CD4-positive, alpha-beta T cell treated with Interleukin-2 at 100 ng/mL for 4 hours (primary cell): ENCODE measurements around the gene ANK2.

Experiments used
- DNase-seq: peaks from one replicate; pipeline ENCODE4 v3.0.0-alpha.2; 2020; ENCODE audit warnings: low spot score

Gene ANK2

GRCh38 chr4:113398441-113399143 lies 349.1 kb downstream of the ANK2 start:
- no peak for DNase-seq

DNA sequence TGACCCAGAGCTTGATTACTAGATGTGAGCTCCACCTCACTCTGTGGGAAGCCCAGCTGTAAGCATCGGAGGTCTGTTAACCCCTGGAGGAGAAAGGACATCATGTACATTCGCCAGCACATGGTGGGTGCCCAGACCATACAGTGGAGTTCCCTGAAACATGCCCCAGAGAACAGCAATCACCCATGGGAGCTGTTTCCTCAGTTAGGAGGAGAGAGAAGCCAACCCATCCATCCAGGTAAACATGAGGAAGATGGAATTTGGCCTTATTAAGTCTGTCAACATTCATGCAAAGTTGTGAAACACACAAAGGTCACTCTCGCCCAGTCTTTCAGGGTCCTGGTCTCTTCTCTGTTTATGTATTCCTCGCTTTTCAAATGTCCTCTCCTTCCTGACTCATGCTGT lies 354.7 kb downstream of the ANK2 start:
- DNase-seq: no peak

DNA sequence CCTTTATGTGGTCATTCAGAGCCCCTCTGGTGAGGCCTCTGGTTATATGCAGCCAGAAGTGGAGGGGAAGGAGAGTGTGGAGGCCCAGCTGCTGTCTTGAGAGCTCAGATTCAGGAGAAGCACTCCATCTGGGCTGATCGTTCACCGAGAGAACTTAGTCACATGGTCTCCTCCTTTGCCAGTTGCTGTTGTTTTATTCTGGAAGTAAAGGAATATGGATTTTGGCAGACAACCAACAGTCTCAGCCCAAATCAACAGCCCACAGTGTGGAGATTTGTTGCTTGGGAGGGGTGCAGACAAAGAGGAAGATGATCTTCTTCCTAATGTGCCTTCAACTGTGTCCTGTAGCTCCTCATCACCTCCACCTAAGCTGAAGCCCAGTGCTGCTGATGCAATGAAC lies 355.4 kb downstream of the ANK2 start:
- no peak for DNase-seq

DNA sequence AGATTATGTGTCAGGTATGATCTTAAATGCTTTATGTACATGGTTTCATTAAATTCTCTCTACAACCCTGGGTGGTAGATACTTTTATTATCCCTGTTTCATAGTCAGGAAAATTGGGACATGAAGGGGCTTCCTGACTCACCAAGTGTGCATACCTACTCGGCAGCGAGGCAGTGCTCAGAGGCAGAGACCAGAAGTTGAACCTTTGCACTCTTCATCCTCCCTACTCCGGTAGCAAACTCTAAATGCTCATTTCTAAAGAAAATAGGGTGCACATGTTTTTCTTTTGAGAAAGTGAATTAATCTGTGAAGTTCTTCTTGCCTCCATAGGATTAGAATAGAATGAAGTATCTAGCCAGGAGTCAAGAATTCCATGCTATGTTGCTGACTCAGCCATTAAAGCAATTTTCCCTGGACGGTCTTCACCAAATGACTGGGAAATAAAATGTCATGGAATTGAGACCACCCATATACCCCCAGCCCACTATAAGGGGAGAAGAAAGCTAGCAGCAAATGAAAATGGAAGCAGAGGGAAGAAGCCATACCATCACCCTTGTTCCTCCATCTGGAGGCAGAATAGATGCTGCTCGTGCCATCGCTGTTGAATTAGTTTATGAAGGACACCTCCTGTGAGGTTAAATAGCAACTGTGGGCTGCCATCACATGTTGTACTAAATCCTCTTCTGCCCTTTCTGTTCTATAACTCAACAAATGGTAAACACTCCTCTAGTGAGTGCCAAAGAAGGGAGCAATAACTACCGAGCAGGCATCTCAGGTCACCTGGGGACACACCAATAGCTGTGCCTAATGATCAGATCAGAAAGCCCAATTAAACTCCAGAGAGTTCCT lies 356.6 kb downstream of the ANK2 start:
- DNase-seq: no peak

GRCh38 chr4:113406723-113407016 lies 357.2 kb downstream of the ANK2 start:
- no peak for DNase-seq

DNA sequence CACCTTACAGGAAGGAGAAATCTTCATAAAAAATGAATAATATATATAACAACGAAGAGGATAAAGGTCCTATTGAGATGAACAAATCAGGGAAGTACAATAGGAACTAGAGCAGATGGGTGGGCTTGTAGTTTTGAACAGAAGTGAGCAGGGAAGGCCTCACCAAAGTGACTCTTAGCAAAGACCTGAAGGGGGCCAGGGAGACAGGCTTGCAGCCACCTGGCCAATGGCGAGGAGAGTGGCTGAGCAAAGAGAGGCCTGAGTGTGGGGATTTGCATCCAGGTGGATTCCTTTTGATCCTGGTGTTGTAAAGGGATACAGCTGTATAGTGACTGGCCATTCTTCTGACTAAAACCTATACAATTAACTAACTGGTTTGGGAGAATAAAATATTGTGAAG lies 358.0 kb downstream of the ANK2 start:
- no peak for DNase-seq

- no peak for DNase-seq
These were observed 359.7 kb downstream of the ANK2 start for GRCh38 chr4:113409181-113409580.

DNA sequence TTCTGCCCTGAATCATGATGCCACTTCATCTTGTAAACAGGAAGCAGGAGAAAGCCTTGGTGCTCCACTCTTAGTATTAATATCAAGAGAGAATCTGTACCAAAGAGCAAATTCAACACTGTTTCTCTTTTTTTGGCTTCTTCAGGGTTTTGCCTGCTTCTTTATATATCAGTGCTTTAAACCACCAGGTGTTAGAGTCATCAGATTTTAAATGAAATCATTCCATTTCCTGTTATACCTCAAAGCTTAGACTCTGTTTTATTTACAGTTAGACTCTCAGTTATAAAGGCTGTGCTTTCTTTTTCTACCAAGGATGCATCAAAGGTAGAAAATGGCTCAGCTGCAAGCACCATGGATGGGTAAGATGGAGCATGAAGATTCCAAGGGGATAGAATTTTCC lies 361.2 kb downstream of the ANK2 start:
- no peak for DNase-seq

DNA sequence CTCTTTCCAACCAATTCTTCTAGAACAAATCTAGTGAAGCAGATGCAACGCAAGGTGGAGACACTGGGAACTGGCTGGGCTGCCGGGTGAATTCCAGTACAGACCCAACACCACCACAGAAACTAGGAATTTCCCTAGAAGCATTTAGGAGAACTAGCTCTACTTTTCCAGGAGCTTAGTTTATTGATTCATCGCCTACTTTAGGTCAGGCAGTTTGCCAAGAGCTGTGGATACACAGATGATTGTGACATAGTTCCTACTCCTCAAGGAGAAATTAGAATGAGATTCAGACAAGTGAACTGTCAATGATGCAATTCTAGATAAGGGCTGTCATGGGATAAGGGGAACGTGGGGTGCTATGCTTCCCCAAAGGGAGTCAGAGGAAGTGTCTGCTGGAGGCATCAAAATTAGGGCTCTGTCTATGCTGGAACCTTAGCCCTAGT lies 362.1 kb downstream of the ANK2 start:
- DNase-seq: no peak

- no peak for DNase-seq
These were observed 370.2 kb downstream of the ANK2 start for GRCh38 chr4:113419631-113420030.

GRCh38 chr4:113420938-113421337 lies 371.5 kb downstream of the ANK2 start:
- no peak for DNase-seq

DNA sequence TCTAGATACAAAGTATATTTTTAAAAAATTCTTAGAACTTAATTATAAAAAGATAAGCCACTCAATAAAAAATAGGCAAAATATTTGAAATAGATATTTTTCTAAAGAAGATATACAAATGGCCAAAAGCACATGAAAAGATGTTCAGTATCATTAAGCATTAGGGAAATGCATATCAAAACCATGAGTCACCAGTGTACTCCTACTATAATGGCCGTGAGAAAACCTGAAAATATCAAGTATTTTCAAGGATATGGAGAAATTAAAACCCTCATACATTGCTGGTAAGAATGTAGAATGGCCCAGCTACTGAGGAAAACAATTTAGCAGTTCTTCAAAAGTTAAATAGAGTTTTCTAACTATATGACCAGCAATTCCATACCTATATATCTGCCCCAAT lies 374.2 kb downstream of the ANK2 start:
- no peak for DNase-seq

- DNase-seq: no peak
These were observed 383.7 kb downstream of the ANK2 start for GRCh38 chr4:113433116-113433515.
